Limb (tissue), 2 donors: ENCODE measurements around the gene SEC31B.

Source experiments
- DNase-seq, 2 donors: peaks; one replicate each; pipeline ENCODE4 v3.0.0-alpha.2; 2016; ENCODE audit errors: extremely low spot score in 2 of 2

The SEC31B gene, protein sequence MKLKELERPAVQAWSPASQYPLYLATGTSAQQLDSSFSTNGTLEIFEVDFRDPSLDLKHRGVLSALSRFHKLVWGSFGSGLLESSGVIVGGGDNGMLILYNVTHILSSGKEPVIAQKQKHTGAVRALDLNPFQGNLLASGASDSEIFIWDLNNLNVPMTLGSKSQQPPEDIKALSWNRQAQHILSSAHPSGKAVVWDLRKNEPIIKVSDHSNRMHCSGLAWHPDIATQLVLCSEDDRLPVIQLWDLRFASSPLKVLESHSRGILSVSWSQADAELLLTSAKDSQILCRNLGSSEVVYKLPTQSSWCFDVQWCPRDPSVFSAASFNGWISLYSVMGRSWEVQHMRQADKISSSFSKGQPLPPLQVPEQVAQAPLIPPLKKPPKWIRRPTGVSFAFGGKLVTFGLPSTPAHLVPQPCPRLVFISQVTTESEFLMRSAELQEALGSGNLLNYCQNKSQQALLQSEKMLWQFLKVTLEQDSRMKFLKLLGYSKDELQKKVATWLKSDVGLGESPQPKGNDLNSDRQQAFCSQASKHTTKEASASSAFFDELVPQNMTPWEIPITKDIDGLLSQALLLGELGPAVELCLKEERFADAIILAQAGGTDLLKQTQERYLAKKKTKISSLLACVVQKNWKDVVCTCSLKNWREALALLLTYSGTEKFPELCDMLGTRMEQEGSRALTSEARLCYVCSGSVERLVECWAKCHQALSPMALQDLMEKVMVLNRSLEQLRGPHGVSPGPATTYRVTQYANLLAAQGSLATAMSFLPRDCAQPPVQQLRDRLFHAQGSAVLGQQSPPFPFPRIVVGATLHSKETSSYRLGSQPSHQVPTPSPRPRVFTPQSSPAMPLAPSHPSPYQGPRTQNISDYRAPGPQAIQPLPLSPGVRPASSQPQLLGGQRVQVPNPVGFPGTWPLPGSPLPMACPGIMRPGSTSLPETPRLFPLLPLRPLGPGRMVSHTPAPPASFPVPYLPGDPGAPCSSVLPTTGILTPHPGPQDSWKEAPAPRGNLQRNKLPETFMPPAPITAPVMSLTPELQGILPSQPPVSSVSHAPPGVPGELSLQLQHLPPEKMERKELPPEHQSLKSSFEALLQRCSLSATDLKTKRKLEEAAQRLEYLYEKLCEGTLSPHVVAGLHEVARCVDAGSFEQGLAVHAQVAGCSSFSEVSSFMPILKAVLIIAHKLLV

GRCh38 chr10:100519311-100520051, at the start of gene SEC31B:
SEC31B (minus strand) TSS chr10:100519861; CDS start chr10:100516952, 2,909 bp downstream.
- DNase-seq = peak in 1 of 2 donors; percentile 61

GRCh38 chr10:100568912-100569311, 49.3 kb upstream of the SEC31B start:
- DNase-seq = no peak

DNA sequence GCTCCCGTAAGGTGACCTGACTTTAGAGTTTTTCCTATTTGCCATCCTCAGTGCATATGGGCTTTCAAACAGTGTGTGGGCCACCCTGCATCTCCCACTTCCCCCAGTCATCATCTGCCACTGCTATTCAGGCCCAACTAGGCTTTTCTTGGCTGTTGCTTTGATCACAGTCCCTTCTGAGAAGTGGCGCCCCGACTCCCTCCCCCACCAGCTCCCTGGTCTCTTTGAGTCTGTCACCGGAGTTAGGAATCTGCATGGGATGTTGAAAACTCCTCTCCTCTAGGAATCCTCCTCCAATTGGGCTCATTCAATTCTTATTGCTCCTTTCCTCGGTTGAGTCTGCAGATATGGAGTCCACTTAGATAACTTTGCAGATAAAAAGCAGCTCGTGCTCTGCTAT, 48.2 kb upstream of the SEC31B start:
- DNase-seq = no peak

GRCh38 chr10:100567249-100567648, 47.6 kb upstream of the SEC31B start:
- no peak for DNase-seq

DNA sequence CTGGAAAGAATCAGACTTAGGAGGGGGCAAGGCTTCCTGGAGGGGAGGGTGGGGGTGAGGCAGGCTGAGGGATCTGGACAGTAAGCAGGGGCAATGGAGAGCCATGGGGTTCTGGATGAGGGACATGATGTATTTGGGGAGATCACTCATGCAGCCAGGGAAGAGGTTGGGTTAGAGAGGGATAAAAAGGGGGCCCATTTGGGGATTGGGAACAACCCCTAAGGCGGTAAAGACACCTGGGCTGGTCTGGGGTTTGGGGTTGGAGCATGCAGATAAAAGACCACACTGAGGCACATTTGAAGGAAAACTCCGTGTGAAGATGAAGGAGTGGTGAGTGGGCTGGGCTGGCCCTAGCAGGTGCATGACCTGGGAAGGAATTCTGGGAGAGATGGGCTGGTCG, 46.9 kb upstream of the SEC31B start:
- DNase-seq = no peak

DNA sequence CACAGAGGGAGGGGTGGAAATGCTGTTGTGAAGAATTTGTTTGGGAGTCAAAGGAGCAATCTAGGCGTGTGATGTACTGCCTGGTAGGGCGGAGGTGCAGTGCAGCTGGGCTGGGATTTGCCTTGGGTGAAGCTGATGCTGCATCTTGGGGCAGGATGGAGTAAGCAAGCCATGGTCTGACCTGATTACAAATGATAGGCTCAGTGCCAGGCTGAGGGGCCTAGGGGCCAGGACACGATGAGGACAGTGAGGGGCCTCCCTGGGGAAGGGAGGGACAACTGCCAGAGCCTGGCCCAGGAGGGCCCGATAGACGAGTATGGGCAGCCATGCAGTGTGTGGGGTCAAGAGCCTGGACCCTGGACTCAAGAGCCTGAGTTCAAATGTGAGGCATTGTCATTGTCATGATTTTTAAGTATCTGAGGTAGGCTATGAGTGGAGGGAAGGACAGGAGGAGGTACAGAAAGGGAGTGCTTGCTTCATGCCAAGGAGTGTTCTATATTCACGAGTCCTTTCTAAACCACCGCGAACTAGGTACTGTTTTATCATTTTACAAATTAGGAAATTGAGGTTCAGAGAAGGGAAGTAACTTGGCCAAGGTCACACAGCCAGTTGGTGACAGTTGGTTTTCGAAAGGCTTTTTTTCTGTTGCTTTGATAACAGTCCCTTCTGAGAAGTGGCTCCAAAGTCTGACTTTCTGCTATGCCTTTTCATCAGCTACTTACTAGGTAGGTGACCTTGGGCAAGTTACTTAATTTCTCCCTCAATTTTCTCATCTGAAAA, 45.7 kb upstream of the SEC31B start:
- DNase-seq = no peak

DNA sequence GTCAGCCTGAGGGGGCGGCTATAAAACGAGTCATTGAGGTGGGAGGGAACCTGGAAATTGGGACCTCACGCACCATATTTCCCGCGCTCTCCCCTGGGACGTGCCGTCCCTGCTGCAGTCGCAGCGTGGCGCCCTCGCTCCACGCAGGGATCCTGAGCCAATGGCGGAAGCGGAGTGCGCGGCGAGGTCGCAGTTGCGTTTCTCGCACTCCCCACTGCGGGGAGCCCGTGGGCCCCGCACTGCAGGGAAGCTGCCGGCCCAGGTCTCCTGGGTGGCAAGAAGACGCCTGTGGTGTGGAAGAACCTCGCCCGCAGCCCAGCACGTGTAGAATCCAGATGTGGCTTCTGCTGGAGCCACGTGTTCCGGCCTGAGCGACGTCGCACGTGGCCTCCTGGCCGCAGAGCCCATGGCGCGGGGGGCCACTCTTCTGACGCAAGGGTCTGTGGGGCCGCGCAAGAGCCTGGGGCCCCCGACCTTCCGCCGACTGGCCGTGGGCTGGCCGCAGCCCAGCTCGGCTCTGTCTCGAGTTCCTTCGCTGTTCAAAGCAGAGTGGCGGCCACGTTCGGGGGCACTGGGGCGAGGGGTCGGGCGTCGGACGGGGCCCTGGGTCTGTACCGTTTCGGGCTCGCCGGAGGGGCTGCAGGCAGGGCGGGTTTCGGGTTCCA, 42.5 kb upstream of the SEC31B start:
- DNase-seq = peak; percentile 40 to 85

- no peak for DNase-seq
These were observed 41.3 kb upstream of the SEC31B start for GRCh38 chr10:100561005-100561404.

- no peak for DNase-seq
These were observed 40.6 kb upstream of the SEC31B start for GRCh38 chr10:100560248-100560647.

DNA sequence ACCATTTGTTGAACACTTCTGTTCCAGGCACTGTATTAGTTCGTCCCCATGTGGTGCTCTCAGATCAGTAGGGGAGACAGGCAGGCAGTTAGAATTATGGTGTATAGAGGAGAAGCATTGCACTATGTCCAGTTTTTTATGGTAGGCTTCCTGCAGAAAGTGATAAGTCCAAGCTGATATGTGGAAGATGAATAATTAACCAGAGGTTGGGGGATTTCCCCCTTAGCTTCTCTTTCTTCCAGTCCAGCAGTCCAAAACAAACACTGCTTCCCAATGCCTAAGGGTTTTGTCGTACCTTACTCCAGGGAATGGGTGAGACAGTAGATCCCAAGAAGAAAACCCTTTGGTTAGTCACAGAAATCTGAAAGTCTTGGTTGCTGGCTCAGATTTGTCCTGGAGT, 35.2 kb upstream of the SEC31B start:
- no peak for DNase-seq

GRCh38 chr10:100553929-100554328, 34.3 kb upstream of the SEC31B start:
- DNase-seq = no peak

DNA sequence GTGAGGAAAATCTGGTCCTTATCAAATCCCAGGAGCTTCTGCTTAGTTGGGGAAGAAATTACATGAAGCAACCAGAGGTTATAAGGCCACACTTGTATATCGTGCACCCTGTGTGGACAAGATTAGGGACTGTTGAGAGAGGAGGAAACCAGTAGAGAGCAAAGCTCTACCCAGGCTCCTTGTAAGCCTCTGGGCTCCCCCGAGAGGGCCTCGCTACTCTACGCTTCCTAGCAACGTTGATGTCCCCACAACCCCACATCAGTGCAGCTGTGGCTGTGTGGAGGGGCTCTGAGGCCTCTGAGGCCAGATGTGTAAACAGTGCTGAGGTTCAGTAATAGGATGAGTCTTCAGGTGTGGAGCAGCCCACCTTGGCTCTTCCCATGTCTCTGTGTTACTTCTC, 32.1 kb upstream of the SEC31B start:
- DNase-seq = no peak

DNA sequence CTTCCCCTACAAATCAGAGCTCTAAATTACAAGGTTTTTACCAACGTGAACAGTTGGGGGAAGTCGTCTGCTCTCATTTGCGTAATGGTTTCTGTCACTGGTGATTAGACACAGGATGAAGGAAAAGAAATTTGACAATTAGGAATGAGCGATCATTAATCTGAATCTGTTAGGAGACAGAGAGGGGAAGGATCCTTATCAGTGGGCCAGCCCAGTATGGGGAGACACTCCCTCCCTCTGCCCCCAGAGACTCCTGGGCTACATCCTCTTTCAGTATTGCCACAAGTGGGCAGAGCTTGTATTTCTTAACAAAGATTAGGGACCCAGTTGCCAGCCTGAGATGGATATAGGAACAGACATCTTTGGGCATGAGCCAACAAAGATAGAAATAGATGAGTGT, 31.5 kb upstream of the SEC31B start:
- no peak for DNase-seq

DNA sequence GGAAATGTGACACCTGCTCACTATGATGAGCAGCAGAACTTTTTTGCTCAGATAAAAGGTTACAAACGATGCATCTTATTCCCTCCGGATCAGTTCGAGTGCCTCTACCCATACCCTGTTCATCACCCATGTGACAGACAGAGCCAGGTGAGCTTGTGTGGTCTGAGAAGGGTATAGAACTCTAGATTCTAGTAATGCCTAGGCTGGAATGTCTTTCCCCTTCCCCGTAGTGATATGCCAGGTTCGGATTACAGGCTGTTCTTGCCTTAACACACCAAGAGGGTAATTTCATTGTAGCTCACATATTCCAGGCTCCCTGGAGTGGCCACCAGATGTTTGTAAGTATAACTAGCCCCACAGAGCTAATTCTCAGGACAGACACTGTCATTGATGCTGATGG, 25.3 kb upstream of the SEC31B start:
- DNase-seq = no peak

DNA sequence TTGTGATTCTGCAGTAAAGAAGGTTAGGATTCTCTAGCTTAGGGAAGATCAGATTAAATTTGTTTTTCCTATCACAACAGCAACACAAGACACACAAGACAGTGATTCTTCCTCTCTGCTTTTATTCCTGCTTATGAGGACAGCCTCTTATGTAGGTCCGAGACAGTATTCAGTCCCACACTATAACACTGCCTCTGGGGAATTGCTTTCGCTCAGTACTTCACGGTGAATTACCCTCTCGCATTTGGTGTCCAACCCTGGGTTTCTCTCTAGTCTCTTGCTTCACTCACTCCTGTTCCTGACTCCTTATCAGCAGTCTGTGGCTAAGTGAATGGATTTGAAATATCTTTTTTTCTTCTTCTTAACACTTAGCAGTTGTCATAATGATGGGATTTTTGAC, 17.8 kb upstream of the SEC31B start:
- no peak for DNase-seq

DNA sequence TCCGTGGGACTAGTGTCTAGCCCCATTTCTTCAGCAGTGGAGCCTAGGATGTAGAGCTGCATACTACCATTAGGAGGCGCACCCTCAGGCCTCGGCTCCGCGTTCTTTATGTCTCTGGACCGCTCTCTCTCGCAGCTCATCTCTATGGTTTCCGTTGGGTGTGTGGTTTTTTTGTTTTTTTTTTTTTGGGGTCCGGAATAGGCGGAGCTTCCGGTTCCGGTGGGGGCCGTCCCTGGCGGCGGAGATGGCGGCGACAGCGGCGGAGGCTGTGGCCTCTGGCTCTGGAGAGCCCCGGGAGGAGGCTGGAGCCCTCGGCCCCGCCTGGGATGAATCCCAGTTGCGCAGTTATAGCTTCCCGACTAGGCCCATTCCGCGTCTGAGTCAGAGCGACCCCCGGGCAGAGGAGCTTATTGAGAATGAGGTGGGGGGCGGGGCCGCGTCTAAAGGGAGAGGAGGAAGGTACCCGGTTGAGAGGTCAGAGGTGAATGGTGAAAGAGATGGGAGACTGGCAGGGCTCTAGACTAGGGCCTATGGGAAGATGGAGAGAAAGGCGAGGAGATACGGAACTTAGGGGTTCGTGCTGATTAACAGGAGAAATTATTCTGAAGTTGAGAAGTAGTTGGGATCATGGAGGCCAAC, 16.2 kb upstream of the SEC31B start, which contains the start of gene HIF1AN:
HIF1AN (plus strand) TSS at position 229 of the 639 bp plus-strand sequence; CDS start at position 245, 16 bp downstream.
- peak; percentile 88 to 95 for DNase-seq

DNA sequence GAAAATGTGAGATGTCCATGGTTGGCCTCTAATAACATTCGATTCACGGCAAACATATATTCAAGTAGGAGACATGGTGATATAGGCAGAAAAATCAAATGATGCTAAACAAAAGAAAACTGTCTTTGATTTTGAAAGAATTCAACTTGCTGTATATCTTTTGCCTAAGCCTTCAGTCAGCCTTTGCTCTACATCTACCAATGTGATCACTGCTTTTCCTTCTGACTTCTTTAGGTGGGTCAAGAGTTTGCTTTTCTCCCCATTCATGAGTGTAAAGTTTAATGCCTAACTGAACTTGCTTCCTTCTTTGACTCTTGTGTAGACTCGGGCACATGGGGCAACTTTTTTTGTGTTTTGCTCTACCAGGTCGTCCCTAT, 15.7 kb upstream of the SEC31B start:
- DNase-seq = no peak

DNA sequence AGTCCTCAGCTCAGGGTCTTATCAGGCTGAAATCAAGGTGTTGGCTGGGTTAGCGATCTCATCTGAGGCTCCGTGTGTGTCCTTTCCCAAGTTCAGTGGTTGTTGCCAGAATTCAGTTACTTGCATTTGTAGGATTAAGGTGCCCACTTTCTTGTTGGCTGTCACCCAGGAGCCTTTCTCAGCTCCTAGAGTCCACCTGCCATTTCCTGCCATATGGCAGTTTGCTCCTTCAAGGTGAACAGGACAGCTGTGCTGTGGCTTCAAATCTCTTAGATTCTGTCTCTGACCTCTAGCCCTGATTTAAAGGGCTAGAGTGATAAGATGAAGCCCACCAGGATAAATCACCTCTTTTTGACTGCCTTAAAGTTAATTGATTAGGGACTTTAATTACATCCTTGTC, 15.1 kb upstream of the SEC31B start:
- DNase-seq = no peak

GRCh38 chr10:100531761-100532160, 12.1 kb upstream of the SEC31B start:
- no peak for DNase-seq
